ENCODE measurements around the gene CELF2.
"Not testable (repeated sequence)": the region's sequence is repeated elsewhere in the genome, so short reads cannot be mapped to it uniquely, and the experiment has no call there.

The CELF2 gene

DNA sequence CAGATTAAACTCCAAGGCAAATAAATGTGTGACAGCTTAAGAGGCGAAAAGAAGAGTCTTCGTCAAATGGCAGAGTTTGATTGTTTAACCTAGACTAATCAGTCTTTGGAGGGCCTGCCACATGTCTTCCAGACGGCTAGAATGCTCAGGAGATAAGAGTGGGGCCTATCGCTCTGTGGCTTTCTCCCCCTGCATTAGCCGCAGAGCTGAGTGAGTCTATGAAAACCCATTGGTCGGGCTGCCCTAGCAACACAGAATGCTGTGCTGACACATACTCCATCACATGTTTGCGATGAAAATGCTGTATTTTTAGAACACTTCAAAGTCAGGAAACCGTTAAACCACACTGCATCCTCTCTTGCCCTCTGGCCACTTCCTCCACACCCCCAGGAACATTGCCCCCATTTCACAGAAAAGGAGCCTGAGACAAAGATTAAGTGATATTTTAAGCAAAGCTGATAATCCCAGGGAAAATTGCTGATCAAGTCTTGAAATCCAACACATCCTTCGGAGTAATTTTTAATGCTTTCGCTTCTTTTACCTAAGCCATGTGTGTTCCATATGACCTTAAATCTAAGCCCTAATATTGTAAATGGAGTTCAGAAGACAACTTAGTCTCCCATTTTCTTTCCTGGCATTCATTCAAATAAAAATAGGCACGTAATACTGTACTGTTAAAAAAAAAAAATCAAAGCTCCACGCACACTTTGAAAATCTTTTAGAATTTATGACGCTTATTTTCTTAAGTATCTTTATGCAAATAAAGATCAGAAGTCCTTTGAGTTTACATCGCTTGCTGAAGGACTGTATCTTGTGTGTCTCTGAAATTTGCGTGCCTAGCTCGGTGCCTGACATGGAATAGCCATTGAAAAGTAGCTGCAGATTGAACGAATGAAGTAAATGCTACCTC lies 161.2 kb downstream of the CELF2 start:
- DNase-seq: peak; percentile 83

DNA sequence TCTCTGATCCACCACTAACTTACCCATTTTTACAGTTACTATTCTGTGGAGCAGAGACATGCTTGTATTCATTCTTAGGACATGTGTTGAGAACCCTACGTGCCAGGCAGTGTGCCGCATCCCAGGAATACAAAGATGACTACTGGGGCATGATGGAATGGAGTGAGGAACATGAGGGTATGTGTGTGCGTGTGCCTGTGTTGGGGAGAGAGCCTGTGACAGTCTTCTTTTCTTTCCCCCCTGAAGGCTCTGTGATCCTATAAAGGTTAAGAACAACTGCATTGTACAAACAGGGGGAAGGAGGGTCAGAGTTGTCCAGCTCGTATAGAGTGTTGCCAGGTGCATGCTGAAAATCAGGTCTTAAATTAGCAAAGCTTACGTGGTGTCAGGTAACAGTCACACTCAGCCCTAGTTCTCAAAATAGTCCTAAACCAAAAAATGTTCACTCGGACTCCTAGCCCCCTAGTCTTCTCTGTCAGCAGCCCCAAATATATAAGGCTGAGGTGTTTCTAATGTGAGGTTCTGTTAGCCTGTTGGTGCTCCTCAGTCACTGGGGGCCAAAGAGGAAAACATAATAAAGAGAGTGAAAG lies 161.9 kb downstream of the CELF2 start:
- DNase-seq: no peak

DNA sequence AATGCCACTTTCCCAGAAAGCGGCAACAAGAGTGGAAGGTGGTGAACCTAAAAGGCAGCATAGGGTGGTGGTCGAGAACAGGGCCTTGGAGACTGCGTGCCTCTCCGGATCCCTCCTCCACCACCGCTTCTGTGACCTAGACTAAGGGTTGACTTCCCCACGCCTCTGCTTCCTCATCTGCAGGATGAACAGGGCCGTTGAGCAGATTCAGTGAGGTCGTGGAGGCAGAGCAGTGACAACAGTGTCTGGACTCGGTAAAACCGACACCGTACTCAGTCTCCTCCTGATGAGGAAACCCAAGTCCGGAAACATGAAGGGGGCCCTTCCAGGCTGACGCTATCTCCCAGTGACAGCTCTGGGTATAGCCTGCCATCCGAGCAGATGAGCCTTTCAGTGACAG lies 162.6 kb downstream of the CELF2 start:
- peak; percentile 74 for DNase-seq

DNA sequence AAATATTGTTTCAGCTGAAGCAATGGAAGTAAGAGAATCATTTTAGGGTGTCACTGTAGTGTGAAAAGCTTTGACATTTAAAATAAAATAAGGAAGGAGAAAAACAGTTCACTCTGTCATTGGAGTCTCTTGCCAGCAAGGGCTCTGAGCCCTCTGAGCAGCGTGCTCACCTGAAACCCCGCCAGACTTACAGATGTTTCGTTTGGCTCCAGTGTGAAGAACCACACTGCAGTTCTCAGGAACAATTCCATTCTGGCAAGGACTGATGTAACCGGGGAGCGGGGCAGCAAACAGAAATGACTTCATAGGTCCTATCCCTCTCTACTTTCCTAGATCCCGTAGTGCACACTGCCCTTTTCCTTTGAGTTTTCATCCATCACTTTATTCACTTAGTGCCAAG lies 164.3 kb downstream of the CELF2 start:
- DNase-seq: no peak

DNA sequence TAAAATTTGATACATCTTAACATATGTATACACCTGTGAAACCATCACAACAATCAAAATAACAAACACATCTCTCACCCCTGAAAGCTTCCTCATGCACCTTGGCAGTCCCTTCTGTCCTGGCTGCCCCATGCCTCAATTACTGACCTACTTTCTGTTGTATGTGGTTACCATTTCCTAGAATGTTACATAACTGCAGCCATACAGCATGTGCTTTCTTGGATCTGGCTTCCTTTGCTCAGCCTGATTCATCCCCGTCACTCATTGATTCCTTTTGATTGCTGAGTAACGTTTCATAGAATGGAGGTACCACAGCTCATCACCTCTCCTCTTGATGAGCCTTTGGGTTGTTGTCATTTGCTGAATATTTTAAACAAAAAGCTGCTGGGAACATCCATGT lies 165.3 kb downstream of the CELF2 start:
- DNase-seq: no peak

DNA sequence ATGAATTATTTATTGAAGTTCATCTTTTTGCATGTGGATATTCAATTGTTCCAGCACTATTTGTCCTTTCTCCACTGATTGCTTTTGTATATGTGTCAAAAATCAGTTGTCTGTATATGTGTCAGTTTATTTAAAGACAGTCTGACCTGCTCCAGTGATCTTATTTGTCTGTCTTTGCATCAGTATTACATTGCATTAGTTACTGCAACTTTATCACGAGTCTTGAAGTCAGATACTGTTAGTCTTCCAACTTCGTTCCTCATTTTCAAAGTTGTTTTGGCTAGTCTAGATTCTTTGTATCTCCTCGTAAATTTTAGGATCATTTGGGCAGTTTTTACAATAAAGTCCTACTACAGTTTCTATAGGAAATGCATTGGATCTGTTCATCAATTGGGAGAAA lies 166.4 kb downstream of the CELF2 start:
- no peak for DNase-seq

DNA sequence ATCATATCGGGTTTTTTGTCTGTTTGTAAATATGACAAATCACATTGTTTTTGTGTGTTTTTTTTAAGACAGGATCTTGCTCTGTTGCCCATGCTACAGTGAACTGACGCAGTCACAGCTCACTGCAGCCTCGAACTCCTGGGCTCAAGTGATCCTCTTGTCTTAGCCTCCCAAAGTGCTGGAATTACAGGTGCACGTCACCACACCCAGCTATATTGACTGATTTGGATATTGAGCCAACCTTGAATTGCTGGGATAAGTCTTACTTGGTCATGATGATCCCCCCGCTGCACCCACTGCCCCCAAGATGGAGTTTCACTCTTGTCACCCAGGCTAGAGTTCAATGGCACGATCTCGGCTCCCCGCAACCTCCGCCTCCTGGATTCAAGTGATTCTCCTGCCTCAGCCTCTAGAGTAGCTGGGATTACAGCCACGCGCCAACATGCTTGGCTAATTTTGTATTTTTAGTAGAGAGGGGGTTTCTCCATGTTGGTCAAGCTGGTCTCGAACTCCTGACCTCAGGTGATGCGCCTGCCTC lies 167.5 kb downstream of the CELF2 start:
- DNase-seq: not testable (repeated sequence)

DNA sequence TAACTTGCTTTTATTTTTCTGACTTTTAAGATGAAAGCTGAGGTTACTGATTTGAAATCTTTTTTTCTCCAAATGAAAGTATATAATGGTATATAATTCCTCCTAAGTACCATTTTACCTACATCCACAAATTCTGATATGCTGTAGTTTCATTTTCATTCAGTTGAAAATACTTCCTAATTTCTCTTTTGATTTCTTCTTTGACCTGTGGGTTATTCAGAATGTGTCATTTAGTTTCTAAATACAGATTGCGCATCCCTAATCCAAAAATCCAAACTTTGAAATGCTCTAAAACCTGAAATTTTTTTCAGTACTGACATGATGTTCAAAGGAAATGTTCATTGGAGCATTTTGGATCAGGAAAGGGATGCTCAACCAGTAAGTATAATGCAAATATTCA lies 168.7 kb downstream of the CELF2 start:
- no peak for DNase-seq

DNA sequence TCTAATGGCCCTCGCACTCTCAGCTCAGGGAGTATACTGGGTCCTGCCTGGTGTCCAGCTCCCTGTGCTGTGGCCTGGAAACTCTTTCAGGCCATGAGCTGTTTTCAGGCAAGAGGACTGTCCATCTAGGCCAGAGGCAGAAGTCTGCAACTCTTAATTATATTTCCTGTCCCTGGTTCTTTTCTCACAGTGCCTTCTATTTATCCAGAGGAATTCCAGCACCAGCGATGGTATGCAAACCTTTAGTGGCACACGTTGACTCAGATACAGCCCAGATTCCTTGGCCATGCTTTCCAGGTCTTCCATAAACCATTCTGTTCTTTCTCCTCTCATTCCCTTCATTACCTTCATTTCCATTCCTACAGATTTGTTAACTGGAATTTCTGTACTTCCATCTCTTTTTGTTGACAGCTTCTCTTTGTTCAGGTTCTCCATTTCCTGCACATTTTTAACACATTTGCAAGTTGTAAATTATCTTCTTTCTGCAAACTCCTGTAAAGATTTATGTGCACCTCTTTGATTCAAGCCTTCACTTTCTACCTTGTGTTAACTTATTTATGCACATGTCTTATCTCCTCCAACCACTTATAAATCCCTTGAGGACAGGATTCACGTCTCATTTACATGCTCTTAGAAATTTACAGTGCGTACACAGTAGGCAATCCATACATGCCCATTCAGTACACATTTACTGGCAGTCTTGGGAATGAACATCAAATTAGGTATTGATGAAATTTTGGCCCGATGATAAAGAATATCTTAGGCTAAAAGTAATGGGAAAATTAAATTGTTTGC lies 172.1 kb downstream of the CELF2 start:
- DNase-seq: no peak

DNA sequence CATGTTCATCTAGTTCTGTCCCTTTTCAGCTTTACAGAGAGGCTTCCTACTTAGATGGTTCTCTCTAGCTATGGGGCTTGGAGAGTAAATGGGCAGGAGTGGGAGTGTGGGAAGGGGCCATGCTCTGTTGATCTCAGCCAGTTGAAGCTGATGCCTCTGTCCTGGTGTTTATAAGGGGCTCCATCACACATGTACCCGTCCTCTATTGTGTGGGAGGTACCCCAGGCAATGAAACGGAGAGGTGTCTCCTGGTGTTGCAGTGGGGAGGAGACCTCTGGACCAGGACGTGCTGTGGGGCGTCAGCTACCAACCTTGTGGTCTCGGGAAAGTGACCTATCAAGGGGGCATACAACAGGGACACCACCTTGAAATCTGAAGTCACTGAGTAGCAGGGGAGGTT lies 173.5 kb downstream of the CELF2 start:
- no peak for DNase-seq

DNA sequence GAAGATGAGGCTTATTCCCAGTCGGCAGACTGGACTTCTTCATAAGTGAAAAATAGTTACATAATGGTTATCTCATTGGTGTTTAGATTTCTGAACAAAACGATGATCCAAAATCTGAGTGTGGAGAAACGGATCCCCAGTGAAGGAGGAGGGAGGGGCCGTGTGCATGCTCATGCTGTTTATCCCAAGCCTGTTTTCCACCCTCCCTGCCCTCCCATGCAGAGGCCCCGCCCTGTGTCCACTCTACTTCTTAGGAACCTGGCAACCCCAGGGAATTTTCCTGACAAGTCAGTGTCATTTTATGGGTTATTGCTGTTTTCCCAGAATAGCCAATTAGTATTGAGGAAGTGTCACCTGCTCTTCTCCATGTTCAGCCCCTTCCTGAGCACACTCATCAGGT lies 174.0 kb downstream of the CELF2 start:
- no peak for DNase-seq

DNA sequence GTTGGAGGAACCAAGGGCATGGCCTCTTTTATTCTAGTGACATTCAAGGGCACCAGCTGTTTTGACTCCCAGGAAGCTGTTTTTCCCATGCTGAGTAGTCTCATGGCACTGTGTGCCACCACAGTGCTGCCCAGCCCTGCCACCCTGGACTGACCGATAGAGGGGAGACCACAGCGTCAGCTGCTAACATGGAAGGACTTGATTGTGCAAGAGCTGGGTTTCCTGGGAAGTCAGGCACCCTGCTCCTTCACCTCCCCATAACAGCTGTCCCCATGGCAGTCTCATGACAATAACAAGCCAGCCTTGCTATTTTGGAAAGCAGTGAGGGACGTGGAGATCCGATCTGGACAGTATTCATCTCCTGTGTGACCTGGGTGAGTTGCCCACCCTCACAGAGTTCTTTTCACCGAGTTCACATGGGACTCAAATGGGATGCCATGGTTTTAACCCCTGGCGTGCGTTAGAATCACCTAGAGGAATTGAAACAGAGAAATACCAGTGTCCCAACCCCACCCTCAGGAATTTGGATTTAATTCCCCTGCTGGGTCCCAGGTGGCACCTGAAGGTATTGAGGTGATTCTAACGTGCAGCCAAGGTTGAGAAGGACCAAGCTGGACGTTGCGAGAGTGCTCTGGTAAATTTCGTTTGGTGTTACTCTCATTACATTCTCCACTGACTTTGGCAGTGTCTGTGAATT lies 174.8 kb downstream of the CELF2 start:
- no peak for DNase-seq

DNA sequence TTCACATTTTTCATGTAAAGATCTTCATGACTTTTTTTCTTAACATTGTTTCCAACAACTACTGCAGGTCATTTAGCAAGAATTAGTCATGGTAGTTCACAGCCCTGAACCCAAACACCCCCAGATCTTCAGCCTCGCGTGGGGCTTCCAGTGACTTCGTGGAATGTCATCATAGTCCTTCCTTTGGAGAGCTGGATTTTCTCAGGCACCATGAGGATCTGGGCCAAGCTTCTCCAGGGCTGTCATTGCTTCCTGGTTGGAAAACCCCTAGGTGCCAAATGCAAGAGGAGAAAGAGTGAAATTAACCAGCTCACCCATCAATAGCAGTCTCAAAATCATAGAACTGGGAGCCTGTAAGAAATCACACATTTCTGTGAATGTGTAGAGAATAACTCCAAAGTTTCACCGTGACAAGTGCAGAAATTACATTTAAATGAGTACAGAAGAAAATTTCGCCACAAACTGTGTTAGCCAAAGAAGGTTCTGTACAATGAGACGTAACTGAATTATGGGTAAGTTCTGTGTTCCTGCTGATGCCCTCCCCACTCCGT lies 175.4 kb downstream of the CELF2 start:
- no peak for DNase-seq

DNA sequence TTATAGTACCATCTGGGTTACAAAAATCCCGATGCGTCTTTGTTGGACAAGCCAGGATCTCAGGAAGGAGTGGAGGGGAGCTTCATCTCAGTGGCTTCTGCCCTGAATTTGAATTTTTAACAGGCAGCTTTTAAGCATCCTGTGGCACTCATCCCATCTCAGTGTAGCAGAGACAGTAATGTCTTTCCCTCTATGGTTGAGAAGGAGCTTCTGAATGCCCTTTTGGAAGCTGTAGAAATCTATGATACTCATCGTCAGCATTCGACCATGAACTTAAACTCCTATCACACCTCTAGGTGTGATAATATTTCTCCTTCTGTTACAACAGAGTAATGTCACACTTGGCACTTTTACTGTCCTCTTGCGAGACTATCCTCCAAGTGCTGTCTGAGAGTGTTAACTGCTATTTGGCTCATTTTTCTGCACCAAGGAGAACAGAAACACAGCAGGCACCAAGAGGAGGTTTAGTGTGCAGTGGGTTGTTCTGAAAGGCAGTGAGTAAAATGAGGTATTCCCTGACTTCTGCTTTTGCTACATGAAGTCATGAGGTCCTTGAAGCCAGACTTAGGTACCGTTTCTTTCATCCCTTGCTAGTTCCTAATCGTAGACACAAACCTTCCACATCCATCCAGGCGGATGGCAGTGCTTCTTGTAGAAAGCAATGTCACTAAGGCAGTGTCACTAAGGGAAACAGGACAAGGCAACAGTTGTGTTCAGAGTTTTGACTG lies 177.4 kb downstream of the CELF2 start:
- no peak for DNase-seq

DNA sequence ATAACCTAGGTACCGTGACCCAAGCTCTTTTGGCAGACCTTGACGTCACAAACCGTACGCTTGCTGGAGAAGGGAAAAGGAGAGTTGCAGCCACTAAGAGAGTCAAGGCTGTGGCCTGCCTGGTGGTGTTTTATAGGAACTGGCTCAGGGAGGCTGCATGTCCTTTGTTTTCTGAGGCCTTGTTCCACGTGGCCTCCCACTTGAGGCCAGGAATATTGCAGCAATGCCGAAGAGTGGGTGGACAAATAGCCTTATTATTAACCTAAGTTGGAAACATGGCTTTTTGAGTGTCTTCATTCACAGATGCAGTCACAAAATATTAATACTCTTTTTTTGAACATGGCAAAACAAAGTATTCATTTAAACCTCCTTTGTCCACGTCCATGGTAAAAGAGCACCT lies 178.0 kb downstream of the CELF2 start:
- DNase-seq: no peak

DNA sequence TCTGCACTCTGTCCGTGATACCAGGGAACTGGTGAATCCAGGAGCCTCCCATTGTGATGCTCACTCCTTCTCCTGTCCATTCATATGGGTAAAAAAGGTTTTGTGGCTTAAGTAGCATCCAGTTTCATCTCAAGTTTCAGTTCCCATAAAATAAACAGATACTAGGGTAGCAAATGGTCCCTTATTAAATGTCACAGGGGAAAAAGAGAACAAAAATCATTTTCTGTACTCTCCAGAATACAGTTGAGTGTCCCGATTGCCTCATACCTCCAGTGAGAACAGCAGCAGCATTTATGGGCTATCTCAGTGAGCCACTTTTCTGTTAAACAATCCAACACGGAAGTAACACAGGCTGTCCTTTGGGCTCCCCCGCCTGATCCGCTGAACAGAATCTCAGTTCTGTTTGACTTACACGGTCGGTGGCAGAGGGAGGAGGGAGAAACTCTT lies 179.6 kb downstream of the CELF2 start:
- DNase-seq: no peak

DNA sequence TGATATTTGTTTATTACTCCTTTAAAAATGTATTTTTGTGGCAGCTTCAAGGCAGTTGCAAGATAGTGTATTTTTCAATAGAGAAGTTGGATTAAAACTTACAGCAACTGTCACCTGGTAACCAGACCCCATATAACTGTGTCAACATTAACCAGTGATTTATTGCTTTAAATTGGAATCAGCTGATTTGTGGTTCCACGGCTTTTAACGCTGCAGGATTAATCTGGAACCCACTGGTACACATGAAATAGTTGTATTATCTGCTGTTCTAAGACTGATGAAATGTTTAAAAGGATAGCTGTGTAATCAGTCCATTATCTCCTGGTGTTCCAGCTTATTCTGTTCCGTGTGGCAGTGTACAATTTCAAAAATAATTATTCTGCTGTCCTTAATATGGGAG lies 180.2 kb downstream of the CELF2 start:
- no peak for DNase-seq

DNA sequence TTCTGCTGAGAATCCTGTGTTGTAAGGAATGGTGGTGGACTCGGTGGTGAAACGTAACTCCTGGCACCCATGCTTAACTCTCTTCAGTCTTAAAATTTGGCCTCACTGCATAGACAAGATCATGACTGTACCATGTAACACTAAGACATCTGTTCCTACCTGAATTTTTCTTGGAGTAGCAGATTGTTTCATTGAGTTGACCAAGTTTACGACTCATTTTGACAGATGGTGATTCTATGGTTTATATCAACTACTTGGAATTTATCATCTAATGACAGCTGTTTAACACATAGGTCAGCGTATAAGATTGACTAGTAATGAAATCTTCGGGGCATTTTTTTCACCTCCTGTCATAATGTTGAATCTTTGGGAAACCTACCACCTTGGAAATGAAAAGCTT lies 184.2 kb downstream of the CELF2 start:
- no peak for DNase-seq

DNA sequence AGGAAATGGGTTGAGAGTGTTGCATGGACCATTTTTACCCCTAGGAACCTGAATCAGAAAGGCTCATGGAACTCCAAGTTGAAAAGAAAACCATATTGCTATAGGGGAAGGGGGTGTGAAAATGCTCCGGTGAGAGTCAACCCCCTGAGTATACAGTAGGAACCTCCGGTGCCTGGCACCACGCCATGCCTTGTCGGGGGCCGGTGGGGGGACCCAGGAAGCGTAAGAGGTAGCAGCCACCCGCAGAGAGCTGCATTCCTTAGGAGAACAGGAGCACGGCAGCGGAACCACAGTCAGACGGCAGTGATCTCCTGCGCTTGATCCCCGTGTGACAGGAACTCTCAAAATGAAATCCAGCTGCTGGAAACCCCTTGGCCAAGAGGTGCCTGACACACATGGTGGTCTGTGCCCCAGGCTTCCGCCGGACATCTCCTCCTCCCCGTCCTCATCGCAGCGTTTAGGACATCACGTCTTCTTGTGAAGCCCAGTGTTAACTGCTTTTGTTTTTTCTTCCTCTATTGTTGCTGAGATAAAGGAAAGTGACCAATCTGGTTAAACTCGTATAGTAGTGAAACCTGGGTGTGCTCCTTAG lies 186.8 kb downstream of the CELF2 start:
- DNase-seq: no peak

DNA sequence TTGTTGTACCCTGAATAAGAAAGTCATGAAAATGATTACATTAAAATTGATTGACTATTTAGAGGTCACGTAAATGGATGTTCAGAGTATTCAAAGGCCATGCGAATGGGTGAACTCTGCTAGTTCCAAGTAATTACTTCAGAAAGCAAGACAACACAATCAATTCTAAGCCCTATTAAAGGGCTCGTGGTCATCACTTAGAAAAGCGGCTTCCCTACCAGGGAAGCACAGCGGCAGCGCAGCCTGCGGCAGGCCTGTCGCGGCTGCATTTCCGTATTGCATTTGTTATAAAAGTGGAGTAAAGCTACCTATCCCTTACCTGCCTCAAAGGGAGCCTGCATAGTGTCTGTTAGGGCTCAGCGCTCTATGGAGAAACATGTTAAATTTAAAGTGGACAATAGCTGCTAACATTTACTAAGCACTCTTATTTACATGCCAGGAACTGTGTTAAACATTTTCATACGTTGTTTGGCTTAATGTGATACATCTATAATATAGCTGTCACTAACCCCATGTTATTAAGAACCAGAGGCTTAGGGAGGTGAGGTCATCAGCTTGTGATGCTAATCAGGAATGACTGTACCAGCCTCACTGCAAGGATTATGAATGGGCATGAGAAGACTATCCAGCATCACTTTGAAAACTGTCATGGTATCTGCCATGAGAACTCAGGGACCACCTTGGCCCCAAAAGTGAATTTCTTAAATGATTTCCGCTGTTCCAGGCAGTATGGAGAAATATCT lies 187.5 kb downstream of the CELF2 start:
- DNase-seq: peak; percentile 27

All from CD4-positive, alpha-beta T cell treated with Interleukin-6 for 4 hours (primary cell).